Esophagus muscularis mucosa (tissue), 3 donors: Measurements from ENCODE around the gene PLXNA4.

Source experiments
- CTCF ChIP-seq, 3 experiments: fragments of 200-600 bp in 2 of 3; fragments of 450-650 bp in 1 of 3; sonication (generic) in 2 of 3; IDR thresholded peaks; one replicate each; pipeline ENCODE4 v1.5.1; 2017 to 2019; ENCODE audit warnings: antibody characterized with exemption in 3 of 3, mild to moderate bottlenecking in 2 of 3, moderate library complexity in 1 of 3
- POLR2A ChIP-seq: fragments of 450-650 bp; IDR thresholded peaks from one replicate; pipeline ENCODE4 v1.6.1; 2017; ENCODE audit warnings: antibody characterized with exemption, moderate library complexity, mild to moderate bottlenecking, low read depth

- TF ChIP-seq CTCF (IDR thresholded peaks at IDR 0.05) (no peak), POLR2A (no peak)
These were observed 72.2 kb downstream of the PLXNA4 start for GRCh38 chr7:132504071-132504470.
